GM12891 (cell line): ENCODE measurements around the gene SLC37A1.

Experiments
- PAX5 ChIP-seq: IDR thresholded peaks from 2 replicates; pipeline ENCODE4 v1.6.1; 2011; ENCODE audit warnings: low read length, moderate library complexity, mild to moderate bottlenecking; ENCODE audit not compliant: insufficient read depth, severe bottlenecking
- POLR2A ChIP-seq: IDR thresholded peaks from 2 replicates; pipeline ENCODE4 v1.6.1; 2011; ENCODE audit warnings: low read depth, low read length, control low read depth
- POLR2AphosphoS5 ChIP-seq: IDR thresholded peaks from 2 replicates; pipeline ENCODE4 v1.6.1; 2011; ENCODE audit warnings: low read depth, low read length, control low read depth
- SPI1 ChIP-seq: IDR thresholded peaks from 2 replicates; pipeline ENCODE4 v1.6.1; 2011; ENCODE audit warnings: low read depth, low read length, control low read depth
- TAF1 ChIP-seq: IDR thresholded peaks from 2 replicates; pipeline ENCODE4 v1.6.1; 2011; ENCODE audit warnings: low read depth, low read length, control low read depth

DNA sequence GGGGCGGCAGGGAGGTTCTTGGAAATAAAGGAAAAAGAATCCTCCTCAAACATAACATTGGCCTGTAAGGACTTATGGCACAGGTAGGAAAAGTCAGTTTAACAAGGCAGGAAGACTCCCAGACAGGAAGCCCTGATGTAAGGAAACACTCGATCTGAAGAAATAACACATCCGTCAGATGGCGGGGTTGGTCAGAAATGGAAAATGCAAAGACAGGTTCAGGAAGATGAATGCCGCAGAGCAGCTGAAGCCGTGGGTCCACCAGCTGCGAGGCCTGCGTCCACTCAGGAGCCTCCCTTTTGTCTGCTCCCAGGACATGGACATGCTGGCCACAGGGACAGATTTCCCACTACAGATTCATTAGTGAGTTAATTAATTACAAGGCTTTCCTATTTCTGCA lies 21.5 kb upstream of the SLC37A1 start:
- TF ChIP-seq POLR2AphosphoS5 (no peak), POLR2A (no peak), SPI1 (no peak), TAF1 (no peak), PAX5 (no peak)
